Measurements from ENCODE around the gene TMEM94.

DNA sequence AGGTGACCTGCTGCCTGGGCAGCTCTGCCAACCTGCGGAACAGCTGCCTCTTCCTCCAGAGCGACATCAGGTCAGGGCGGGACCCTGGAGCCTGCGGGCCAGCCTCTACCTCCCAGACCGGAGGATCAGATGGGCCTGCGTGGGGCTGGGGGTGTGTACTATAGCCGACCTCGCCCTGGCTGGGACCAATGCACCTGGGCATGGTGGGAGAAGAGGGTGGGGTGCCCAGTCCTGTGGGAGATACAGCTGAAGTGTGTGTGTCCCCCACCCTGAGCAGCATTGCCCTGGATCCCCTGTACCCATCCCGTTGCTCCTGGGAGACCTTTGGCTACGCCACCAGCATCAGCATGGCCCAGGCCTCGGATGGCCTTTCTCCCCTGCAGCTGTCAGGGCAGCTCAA lies 39.6 kb downstream of the TMEM94 start:
- TF ChIP-seq, protein P1, sequence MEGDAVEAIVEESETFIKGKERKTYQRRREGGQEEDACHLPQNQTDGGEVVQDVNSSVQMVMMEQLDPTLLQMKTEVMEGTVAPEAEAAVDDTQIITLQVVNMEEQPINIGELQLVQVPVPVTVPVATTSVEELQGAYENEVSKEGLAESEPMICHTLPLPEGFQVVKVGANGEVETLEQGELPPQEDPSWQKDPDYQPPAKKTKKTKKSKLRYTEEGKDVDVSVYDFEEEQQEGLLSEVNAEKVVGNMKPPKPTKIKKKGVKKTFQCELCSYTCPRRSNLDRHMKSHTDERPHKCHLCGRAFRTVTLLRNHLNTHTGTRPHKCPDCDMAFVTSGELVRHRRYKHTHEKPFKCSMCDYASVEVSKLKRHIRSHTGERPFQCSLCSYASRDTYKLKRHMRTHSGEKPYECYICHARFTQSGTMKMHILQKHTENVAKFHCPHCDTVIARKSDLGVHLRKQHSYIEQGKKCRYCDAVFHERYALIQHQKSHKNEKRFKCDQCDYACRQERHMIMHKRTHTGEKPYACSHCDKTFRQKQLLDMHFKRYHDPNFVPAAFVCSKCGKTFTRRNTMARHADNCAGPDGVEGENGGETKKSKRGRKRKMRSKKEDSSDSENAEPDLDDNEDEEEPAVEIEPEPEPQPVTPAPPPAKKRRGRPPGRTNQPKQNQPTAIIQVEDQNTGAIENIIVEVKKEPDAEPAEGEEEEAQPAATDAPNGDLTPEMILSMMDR (IDR thresholded peaks at IDR 0.05; ENCODE audit: low read length), result no peak
- no peak for TF ChIP-seq EZH2 (IDR thresholded peaks at IDR 0.05; ENCODE audit: borderline replicate concordance, low read length)

Measured in OCI-LY1 (cell line).